H1 (cell line): ENCODE results near the gene AP2A2. TPM values are rescaled to one million over a fixed set of nuclear protein-coding genes. Genes with fewer than 3 reads are reported as not detected.

ENCODE experiments used
- BACH1 ChIP-seq: IDR thresholded peaks from 2 replicates; pipeline ENCODE4 v1.6.1; 2012; ENCODE audit warnings: low read length, improper control_type of control experiment
- MAFK ChIP-seq: IDR thresholded peaks from 2 replicates; pipeline ENCODE4 v1.6.1; 2012; ENCODE audit warnings: low read depth, mild to moderate bottlenecking, improper control_type of control experiment, low read length
- RNF2 ChIP-seq: fragments of 200-900, 300-1000 bp; sonication (generic); IDR thresholded peaks from 2 replicates; pipeline ENCODE4 v1.7.1; 2016; ENCODE audit warnings: borderline replicate concordance, low read depth, mild to moderate bottlenecking, antibody characterized with exemption, low read length; ENCODE audit not compliant: poor library complexity, severe bottlenecking; ENCODE audit errors: missing control alignments
- polyA plus RNA-seq, 7 experiments: library from polyadenylated mRNA; depleted of rRNA in 3 of 7; stranded (reverse) in 5 of 7; unstranded in 2 of 7; fragments of >200 nt in 5 of 7; fragments of 200-250 nt in 2 of 7; gene quantifications; 1 replicate in 5 of 7; 2 replicates in 1 of 7; 4 replicates in 1 of 7; pipeline versions ENCODE4 v1.2.1 to v1.2.3, GENCODE V29; 2011 to 2013; ENCODE audit warnings: missing spikeins in 2 of 7, mixed read lengths in 2 of 7
- total RNA-seq: library from RNA; stranded (reverse); fragmentation: NEBNext Ultra II Directional; extraction: Animal tissue kit (Norgen Biotek cat#: 25700); gene quantifications from 2 replicates; pipeline ENCODE4 v1.2.1, GENCODE V29; 2021

AP2A2 gene
- total and polyA plus RNA-seq, 2 of the 8 experiments (the other 6 are each of a cell fraction or from before 2014, with no cell fraction given), result 50.0 to 65.0 TPM

DNA sequence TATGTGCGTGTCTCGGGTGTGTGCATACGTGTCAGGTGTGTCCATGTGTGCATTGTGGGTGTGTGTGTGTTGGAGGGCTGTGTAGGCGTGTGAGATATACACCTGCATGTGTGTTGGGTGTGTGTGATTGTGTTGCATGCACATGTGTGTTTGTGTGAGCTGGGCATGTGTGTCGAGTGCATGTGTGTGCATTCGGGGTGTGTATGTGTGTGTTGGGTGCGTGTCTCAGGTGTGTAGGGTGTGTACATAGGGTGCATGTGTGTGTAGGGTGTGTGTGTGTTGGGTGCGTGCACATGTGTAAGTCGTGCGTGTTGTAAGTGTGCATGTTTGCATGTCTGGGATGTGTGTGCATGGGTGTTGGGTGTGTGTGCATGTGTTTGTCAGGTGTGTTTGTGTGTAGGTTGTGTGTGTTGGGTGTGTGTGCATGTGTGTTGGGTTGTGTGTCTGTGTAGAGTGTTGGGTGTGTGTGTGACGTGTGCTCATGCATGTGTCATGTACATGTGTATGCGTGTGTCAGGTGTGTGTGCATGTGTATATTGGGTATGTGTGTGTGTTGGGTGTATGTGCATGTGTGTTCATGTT, 106.7 kb downstream of the AP2A2 start (continued):
- TF ChIP-seq MAFK, result no peak
- no peak for TF ChIP-seq RNF2
- no peak for TF ChIP-seq BACH1
